Measurements from ENCODE around the gene CNTNAP2. TPM values are rescaled to one million over a fixed set of nuclear protein-coding genes. Genes with fewer than 3 reads are reported as not detected.

The CNTNAP2 gene
- 1.0 TPM for total RNA-seq

DNA sequence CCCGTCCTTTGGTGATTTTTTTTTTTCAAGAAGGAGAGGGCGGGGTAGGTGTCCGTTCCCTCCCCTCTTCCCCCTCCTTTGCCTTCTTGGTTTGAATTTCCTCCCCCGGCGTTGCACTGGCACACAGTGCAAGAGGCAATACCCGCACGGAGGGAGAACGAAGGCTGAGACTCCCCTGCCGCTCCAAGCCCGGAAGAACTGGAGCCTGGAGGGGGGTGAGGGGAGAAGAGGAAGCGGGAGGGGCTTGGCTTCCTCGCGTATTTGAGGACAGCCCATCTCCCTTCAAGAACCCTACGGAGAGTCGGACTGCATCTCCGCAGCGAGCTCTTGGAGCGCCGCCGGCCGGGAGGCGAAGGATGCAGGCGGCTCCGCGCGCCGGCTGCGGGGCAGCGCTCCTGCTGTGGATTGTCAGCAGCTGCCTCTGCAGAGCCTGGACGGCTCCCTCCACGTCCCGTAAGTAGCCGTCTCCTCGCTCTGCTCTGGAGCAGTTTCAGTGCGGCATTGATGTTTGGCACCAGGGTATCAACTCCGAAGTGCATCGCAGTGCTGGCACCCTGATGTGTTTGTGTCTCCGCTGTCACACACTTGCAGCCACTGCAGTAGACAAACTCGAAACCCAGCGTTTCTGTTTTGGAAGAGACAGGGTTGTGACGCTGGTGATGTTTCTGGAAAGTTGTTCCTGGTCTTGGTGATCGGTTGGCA is at the start of gene CNTNAP2:
CNTNAP2 (plus strand) TSS at position 281 of the 702 bp plus-strand sequence; CDS start at position 357, 76 bp downstream.
- H3K4me1 ChIP-seq (ENCODE audit: insufficient read depth, low read length) = peaks cover 4% of the 10 kb centered on the region
- no peaks in the 10 kb centered on the region for H3K9me3 ChIP-seq (ENCODE audit: low read depth, low read length)
- H3K27me3 ChIP-seq (ENCODE audit: insufficient read depth, low read length) = peaks cover 22% of the 10 kb centered on the region
- H3K4me3 ChIP-seq (ENCODE audit: low read length) = no peak within 1 kb of the TSS

DNA sequence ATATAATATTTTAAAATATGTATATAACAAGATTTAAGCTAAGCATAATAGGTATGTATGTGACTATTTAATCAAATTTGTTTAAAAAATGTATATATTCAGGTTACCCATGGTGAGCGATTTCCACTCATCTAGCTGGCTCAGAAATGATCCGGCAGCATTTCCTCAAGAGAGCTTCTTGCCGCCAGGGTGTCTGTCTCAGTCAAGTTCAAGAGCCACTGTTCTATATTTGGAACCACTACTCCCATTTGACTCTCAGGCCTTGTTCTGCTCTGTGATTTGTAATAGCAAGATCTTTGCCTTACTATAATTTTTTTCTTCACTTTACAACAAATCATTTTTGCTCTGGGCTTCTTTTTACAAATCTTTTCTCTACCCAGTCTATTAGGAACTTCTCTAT is 48.7 kb upstream of the CNTNAP2 start:
- Histone ChIP-seq H3K4me3 (ENCODE audit: low read length) (no peak overlapping the region), H3K27me3 (ENCODE audit: insufficient read depth, low read length) (no peaks in the 10 kb centered on the region), H3K4me1 (ENCODE audit: insufficient read depth, low read length) (no peaks in the 10 kb centered on the region), H3K9me3 (ENCODE audit: low read depth, low read length) (no peaks in the 10 kb centered on the region)

DNA sequence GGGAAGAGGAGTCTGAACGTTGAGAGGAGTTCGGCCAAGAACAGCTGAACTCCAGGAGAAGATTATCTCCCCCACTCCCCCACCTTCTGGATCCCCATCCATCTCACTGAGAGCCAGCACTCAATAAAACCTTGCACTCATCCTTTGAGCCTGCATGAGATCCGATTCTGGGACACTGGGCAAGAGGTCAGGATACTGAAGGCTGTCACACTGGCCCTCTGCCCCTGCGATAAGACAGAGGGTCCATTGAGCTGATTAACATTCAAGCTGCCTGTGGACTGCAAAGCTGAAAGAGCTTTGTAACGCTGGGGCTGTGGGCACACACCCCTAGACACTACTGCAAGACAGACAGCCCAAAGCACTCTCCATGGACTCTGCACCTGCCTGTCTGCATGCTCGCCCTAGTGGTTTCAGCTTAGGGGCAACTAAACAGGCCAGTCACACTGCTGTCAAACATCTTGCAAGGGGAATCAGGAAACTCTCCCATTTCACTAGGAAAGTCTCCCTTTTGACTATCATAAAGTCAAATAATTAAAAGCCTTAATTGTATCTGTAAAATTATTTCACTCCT is 42.3 kb upstream of the CNTNAP2 start:
- H3K4me1 ChIP-seq (ENCODE audit: insufficient read depth, low read length) = no peaks in the 10 kb centered on the region
- H3K4me3 ChIP-seq (ENCODE audit: low read length) = no peak overlapping the region
- H3K27me3 ChIP-seq (ENCODE audit: insufficient read depth, low read length) = no peaks in the 10 kb centered on the region
- no peaks in the 10 kb centered on the region for H3K9me3 ChIP-seq (ENCODE audit: low read depth, low read length)

DNA sequence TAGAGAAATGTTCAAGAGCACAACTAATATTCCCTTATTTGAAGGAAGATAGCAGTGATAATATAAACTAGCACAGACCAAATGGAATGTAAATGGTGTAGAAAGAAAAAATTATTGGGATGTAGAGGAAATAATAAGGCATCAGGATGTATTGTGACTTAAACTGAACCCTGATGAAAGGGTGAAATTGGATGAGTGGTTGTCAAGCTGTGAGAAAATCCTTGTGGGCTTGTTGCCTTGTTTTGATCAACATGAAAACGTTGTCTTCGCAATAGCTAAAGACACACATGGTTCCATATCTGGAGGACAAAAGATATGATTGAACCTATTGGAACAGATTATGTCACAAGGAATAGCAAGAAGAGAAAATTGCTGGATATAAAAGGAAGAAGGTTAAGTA is 40.3 kb upstream of the CNTNAP2 start:
- no peaks in the 10 kb centered on the region for H3K4me1 ChIP-seq (ENCODE audit: insufficient read depth, low read length)
- no peaks in the 10 kb centered on the region for H3K9me3 ChIP-seq (ENCODE audit: low read depth, low read length)
- H3K27me3 ChIP-seq (ENCODE audit: insufficient read depth, low read length) = no peaks in the 10 kb centered on the region
- H3K4me3 ChIP-seq (ENCODE audit: low read length) = no peak overlapping the region

DNA sequence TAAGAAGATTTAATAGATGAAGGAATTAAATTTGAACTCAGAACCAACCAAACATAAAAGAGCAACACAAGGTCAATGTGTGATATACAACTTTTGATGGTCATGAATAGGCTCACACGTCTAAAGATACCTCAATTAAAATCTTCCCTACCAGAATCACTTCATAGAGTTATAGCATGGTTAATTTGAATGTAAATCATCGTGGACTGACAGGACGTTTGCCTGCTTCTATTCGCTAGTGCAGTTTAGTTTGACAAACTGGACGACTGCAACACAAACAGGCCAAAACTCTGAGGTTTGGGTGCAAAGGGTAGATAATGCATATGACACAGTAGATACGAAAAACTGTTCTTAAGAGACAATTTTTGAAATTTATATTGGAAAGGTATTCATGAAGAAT is 32.5 kb upstream of the CNTNAP2 start:
- Histone ChIP-seq H3K9me3 (ENCODE audit: low read depth, low read length) (no peaks in the 10 kb centered on the region), H3K4me3 (ENCODE audit: low read length) (no peak overlapping the region), H3K4me1 (ENCODE audit: insufficient read depth, low read length) (no peaks in the 10 kb centered on the region), H3K27me3 (ENCODE audit: insufficient read depth, low read length) (no peaks in the 10 kb centered on the region)

DNA sequence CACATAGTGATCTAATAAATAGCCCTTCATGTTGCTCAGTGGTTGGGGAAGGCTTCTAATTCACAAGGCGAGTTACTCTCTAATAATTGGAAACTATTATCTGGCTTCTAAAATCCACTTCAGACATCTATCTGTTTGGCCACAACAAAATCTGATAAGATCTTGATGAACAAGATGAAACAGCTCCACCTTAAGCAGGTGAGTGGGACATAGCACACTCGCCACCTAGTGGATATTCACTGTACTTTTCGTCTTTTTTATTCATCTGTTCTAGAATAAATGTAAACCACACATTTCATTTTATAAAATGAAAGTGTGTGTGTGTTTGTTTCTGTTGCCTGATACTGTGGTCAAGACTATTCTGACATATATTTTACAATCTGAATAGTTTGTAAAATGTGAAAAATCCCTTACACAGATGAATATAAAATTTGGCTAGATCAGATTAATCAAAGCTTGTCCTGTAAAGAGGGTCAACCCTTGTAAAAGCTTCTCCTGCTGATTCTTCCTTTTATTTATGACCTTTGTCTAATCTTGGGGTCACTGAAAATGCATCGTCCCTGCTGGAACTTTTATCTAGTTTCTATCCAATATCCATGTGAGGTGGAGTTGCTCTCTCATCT is 26.5 kb upstream of the CNTNAP2 start:
- Histone ChIP-seq H3K4me3 (ENCODE audit: low read length) (no peak overlapping the region), H3K27me3 (ENCODE audit: insufficient read depth, low read length) (no peaks in the 10 kb centered on the region), H3K9me3 (ENCODE audit: low read depth, low read length) (no peaks in the 10 kb centered on the region), H3K4me1 (ENCODE audit: insufficient read depth, low read length) (no peaks in the 10 kb centered on the region)

DNA sequence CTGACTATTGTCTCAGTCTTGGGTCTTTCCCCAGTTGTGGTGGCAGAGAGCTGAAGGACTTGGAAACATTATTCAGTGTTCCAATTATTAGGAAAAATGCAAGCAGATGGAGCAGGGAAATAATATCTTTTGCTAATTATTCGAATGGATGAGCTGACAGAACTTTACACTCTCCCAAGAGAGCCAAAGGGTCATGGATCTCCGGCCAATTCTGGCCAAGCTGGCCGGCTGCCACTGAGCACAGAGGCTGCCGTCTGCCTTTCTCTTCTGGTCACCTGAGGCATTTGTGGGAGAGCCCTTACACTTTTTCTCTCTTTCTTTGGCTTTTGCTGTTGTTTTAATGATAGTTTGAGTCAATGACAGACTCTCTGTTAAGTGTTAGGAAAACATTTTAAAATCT is 22.2 kb upstream of the CNTNAP2 start:
- no peaks in the 10 kb centered on the region for H3K9me3 ChIP-seq (ENCODE audit: low read depth, low read length)
- no peak overlapping the region for H3K4me3 ChIP-seq (ENCODE audit: low read length)
- H3K27me3 ChIP-seq (ENCODE audit: insufficient read depth, low read length) = no peaks in the 10 kb centered on the region
- no peaks in the 10 kb centered on the region for H3K4me1 ChIP-seq (ENCODE audit: insufficient read depth, low read length)

DNA sequence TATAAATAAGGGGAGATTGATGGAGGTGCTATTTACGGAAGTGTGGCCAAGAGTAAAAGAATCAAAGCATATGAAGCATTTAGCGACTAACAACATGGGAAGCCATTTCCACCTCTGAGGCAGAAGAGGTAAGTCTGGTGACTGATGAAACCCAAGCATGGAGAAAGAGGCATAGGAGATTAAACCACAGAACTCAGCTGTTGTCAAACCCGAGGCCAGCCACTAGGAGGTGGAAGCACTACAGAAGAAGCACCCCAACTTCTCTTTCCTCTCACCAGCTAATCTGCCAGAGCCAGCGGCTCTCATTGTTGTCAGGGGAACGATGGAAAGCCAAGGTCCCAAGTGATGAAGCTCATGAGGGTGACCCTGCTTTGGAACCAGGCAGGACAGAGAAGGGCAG is 19.6 kb upstream of the CNTNAP2 start:
- Histone ChIP-seq H3K4me1 (ENCODE audit: insufficient read depth, low read length) (no peaks in the 10 kb centered on the region), H3K4me3 (ENCODE audit: low read length) (no peak overlapping the region), H3K9me3 (ENCODE audit: low read depth, low read length) (no peaks in the 10 kb centered on the region), H3K27me3 (ENCODE audit: insufficient read depth, low read length) (no peaks in the 10 kb centered on the region)

DNA sequence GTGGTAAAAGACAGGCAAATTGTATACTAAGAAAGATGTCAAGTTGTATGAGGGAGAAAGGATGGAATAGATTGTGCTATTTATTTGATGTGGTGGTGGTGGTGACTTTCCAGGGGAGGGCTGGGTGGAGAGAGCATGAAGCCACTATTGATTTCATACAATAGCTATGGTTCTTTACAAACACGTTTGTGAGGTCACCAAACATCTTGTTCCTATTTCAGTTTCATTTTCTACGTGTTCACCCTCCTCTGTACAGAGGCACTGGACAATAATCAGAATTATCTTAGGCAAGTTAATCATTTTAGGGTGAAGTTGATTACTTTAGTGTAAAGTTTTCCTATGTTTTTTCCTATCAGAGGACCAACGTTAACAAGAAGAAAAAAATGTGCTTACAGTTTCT is 10.3 kb upstream of the CNTNAP2 start:
- H3K9me3 ChIP-seq (ENCODE audit: low read depth, low read length) = no peaks in the 10 kb centered on the region
- no peaks in the 10 kb centered on the region for H3K4me1 ChIP-seq (ENCODE audit: insufficient read depth, low read length)

DNA sequence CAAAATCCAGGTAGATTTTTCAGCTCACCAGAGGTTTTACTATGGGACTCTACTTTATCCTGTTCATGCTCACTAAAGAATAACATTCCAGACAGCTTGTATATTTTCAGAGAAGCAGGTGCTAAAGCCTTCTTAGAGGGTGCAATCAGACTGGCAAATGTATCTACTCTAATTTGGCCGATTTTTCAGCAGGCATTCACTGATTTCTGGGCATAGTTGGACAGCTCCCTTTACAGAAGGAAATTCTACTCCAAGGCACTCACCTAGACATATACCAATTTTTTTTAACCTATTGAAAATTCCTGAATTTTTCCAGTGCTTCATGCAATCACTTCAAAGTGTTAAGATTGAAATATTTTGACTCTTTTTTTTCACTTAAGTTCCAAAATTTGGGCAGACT is 3.8 kb upstream of the CNTNAP2 start:
- no peak overlapping the region for H3K4me3 ChIP-seq (ENCODE audit: low read length)
- H3K4me1 ChIP-seq (ENCODE audit: insufficient read depth, low read length) = peaks cover 4% of the 10 kb centered on the region
- H3K27me3 ChIP-seq (ENCODE audit: insufficient read depth, low read length) = peaks cover 19% of the 10 kb centered on the region
- no peaks in the 10 kb centered on the region for H3K9me3 ChIP-seq (ENCODE audit: low read depth, low read length)

More for the DNA sequence above, 10.3 kb upstream of the CNTNAP2 start:
- no peaks in the 10 kb centered on the region for H3K27me3 ChIP-seq (ENCODE audit: insufficient read depth, low read length)
- no peak overlapping the region for H3K4me3 ChIP-seq (ENCODE audit: low read length)

DNA sequence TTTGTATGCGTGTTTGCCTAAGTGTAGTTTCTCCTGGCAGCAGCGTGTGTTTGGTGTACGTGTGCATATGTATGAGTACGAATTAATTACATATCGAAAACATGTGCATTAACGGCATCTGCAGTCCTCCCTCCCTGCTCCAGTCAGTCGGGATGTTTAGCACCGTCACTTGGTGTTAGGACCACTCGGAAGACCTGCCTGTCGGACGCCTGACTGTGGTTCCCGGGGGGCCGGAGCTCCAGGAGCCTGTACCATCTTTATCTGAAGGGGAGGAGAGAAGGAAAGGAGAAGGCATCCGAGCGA is 1.1 kb upstream of the CNTNAP2 start:
- no peak overlapping the region for H3K4me3 ChIP-seq (ENCODE audit: low read length)
- H3K9me3 ChIP-seq (ENCODE audit: low read depth, low read length) = no peaks in the 10 kb centered on the region
- peaks cover 22% of the 10 kb centered on the region for H3K27me3 ChIP-seq (ENCODE audit: insufficient read depth, low read length)
- H3K4me1 ChIP-seq (ENCODE audit: insufficient read depth, low read length) = peaks cover 4% of the 10 kb centered on the region

DNA sequence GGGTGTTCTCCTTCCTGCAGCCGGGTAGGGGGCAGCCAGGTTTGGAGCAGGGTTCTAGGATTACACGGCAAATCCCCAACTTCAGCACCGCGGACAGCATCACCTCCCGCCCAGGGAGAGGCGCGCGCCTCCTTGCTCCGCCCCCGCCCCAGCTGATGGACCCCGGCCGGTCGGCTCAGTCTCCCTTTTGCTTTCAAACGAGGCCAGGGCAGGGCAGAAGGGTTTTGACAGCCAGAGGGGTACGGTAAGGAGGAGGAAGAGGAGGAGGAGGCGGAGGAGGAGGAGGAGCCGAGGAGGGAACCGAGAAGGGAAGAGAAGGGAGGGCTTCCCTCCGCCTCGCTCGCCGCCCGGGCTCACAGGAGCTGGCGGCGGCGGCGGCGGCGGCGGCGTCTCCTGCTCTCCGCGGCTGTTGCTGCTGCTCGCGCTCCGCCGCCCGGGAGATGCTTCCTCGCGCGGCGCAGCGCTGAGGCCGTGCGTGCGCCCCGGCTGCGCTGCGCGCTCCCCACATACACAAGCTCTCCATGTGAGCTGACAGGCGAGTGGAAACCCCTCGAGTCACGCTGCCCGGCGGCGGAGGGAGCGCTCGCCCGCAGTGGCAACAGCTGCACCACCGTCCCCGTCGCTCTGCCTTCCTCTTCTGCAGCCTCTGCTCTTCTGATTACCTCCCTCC is 615 bp upstream of the CNTNAP2 start:
- Histone ChIP-seq H3K27me3 (ENCODE audit: insufficient read depth, low read length) (peaks cover 22% of the 10 kb centered on the region), H3K4me3 (ENCODE audit: low read length) (no peak overlapping the region), H3K4me1 (ENCODE audit: insufficient read depth, low read length) (peaks cover 4% of the 10 kb centered on the region), H3K9me3 (ENCODE audit: low read depth, low read length) (no peaks in the 10 kb centered on the region)

DNA sequence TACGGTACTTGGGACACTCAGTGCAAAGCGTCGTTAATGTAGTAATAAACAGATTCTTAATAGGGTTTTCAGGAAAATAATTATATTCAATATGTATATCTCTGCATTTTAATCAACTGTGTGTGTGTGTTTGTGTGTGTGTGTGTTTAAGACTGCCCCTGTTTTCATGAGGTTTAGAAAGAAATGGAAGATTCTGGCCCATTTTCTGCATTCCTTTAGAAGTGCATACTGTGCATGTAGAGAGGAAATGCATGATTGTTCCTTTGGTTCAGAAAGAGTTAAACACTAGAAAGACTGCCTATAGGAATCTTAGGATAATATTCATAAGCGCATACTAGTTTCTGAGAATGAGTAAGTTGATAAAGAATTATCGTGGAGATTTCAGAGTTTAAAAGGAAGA is 975 bp downstream of the CNTNAP2 start:
- peaks cover 22% of the 10 kb centered on the region for H3K27me3 ChIP-seq (ENCODE audit: insufficient read depth, low read length)
- H3K4me1 ChIP-seq (ENCODE audit: insufficient read depth, low read length) = peaks cover 4% of the 10 kb centered on the region
- no peak overlapping the region for H3K4me3 ChIP-seq (ENCODE audit: low read length)
- no peaks in the 10 kb centered on the region for H3K9me3 ChIP-seq (ENCODE audit: low read depth, low read length)

DNA sequence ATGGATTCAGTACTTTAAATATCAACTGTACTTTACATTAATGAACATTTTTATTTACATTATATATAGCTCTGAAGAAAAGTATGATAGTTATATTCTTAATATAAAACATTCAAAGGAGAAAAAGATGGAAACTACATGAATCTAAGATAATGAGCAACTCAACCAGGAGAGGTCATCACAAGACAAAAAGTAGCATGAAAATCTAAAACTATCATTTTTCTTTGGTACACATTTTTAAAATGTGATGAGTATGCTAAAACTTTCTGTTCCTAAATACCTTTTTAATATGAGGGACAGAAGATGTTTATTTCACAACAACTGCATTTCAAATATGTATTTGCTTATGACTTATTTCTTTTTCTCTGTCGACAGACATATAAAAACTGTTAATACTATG is 2.4 kb downstream of the CNTNAP2 start:
- H3K9me3 ChIP-seq (ENCODE audit: low read depth, low read length) = no peaks in the 10 kb centered on the region
- H3K4me3 ChIP-seq (ENCODE audit: low read length) = no peak overlapping the region
- peaks cover 4% of the 10 kb centered on the region for H3K4me1 ChIP-seq (ENCODE audit: insufficient read depth, low read length)
- H3K27me3 ChIP-seq (ENCODE audit: insufficient read depth, low read length) = peaks cover 22% of the 10 kb centered on the region

DNA sequence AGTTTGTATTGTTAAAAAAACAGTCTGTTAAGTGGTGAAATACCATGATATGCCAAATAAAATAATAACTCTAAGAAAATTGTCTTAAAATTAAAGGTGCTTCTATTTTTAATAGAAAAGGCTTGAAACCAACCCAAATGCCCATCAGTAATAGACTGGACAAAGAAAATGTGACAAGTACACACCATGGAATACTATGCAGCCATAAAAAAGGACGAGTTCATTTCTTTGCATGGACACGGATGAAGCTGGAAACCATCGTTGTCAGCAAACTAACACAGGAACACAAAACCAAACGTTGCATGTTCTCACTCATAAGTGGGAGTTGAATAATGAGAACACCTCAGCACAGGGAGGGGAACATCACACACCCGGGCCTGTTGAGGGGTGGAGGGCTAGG is 7.1 kb downstream of the CNTNAP2 start:
- H3K4me1 ChIP-seq (ENCODE audit: insufficient read depth, low read length) = no peaks in the 10 kb centered on the region
- H3K4me3 ChIP-seq (ENCODE audit: low read length) = no peak overlapping the region
- H3K27me3 ChIP-seq (ENCODE audit: insufficient read depth, low read length) = no peaks in the 10 kb centered on the region
- H3K9me3 ChIP-seq (ENCODE audit: low read depth, low read length) = no peaks in the 10 kb centered on the region
